IMR-90 (cell line): ENCODE results near the gene TXNDC11. TPM values are rescaled to one million over a fixed set of nuclear protein-coding genes. Genes with fewer than 3 reads are reported as not detected.

Source experiments
- ATAC-seq: fragments of 200-7000 bp; cut with Tn5 transposase; 2 replicates; pipeline ENCODE4 v1.9.1; 2020; ENCODE audit warnings: low read depth, mild to moderate bottlenecking, moderate library complexity
- BruUV-seq: library from RNA; stranded (reverse); fragments of 400-500 nt; replicated peaks from 2 replicates; lab custom pipeline; 2021; lab: Mats Ljungman, UMichigan
- CTCF ChIA-PET: fragments of 300-600 bp; formaldehyde crosslinking; extraction: SDS; loops from one replicate; lab custom pipeline; 2021; ENCODE audit warnings: antibody characterized with exemption; lab: Yijun Ruan, JAX
- POLR2A ChIA-PET: fragments of 300-600 bp; sonication (Branson Sonifier 250); formaldehyde crosslinking; loops from one replicate; lab custom pipeline; 2022; ENCODE audit warnings: antibody characterized with exemption; ENCODE audit not compliant: unreplicated experiment; lab: Charles Lee
- DNase-seq: peaks from one replicate; pipeline ENCODE4 v3.0.0; 2013
- H2AFZ ChIP-seq: replicated peaks from 2 replicates; pipeline ENCODE3; 2013; ENCODE audit warnings: low read length, mild to moderate bottlenecking; ENCODE audit not compliant: poor library complexity
- H2AK5ac ChIP-seq: 2 replicates; pipeline ENCODE4 v1.6.1; 2013; ENCODE audit warnings: low read depth, low read length, inconsistent platforms
- H2AK9ac ChIP-seq: replicated peaks from 2 replicates; pipeline ENCODE3; 2013; ENCODE audit warnings: mild to moderate bottlenecking, low read depth, low read length, moderate library complexity; ENCODE audit not compliant: poor library complexity
- H2BK120ac ChIP-seq: 2 replicates; pipeline ENCODE4 v1.6.1; 2013; ENCODE audit warnings: low read depth, low read length, inconsistent platforms
- H2BK15ac ChIP-seq: 3 replicates; pipeline ENCODE4 v1.6.1; 2013; ENCODE audit warnings: low read depth, low read length, inconsistent platforms
- H2BK20ac ChIP-seq: 2 replicates; pipeline ENCODE4 v1.6.1; 2013; ENCODE audit warnings: low read depth, mild to moderate bottlenecking, inconsistent platforms, low read length, moderate library complexity
- H2BK5ac ChIP-seq: 2 replicates; pipeline ENCODE4 v1.6.1; 2013; ENCODE audit warnings: mild to moderate bottlenecking, low read depth, low read length, inconsistent platforms; ENCODE audit not compliant: poor library complexity, severe bottlenecking
- H3K14ac ChIP-seq: replicated peaks from 2 replicates; pipeline ENCODE4 v1.6.1; 2013; ENCODE audit warnings: low read depth, low read length, inconsistent platforms
- H3K18ac ChIP-seq: 2 replicates; pipeline ENCODE4 v1.6.1; 2013; ENCODE audit warnings: low read depth, low read length, control low read depth
- H3K23ac ChIP-seq: 2 replicates; pipeline ENCODE4 v1.6.1; 2013; ENCODE audit warnings: low read depth, low read length, inconsistent platforms
- H3K27ac ChIP-seq: 2 replicates; pipeline ENCODE4 v1.5.1; 2013; ENCODE audit warnings: mild to moderate bottlenecking, control low read depth, low read length; ENCODE audit not compliant: insufficient read depth
- H3K27me3 ChIP-seq: 2 replicates; pipeline ENCODE4 v1.6.1; 2013; ENCODE audit warnings: low read length; ENCODE audit not compliant: control insufficient read depth, insufficient read depth
- H3K36me3 ChIP-seq: 2 replicates; pipeline ENCODE4 v1.6.1; 2013; ENCODE audit warnings: low read length, mixed read lengths; ENCODE audit not compliant: control insufficient read depth, insufficient read depth
- H3K4ac ChIP-seq: 2 replicates; pipeline ENCODE4 v1.6.1; 2013; ENCODE audit warnings: low read depth, low read length, inconsistent platforms
- H3K4me1 ChIP-seq: 2 replicates; pipeline ENCODE4 v1.6.1; 2013; ENCODE audit warnings: low read length, mixed read lengths; ENCODE audit not compliant: control insufficient read depth, insufficient read depth
- H3K4me2 ChIP-seq: 2 replicates; pipeline ENCODE4 v1.6.1; 2013; ENCODE audit warnings: low read depth, mild to moderate bottlenecking, control low read depth, low read length, moderate library complexity
- H3K4me3 ChIP-seq: 2 replicates; pipeline ENCODE4 v1.5.1; 2013; ENCODE audit warnings: low read depth, mild to moderate bottlenecking, control low read depth, low read length, moderate library complexity; ENCODE audit not compliant: insufficient read depth
- H3K56ac ChIP-seq: 2 replicates; pipeline ENCODE4 v1.6.1; 2013; ENCODE audit warnings: low read length, inconsistent platforms; ENCODE audit not compliant: insufficient read depth; ENCODE audit errors: extremely low read depth
- H3K79me1 ChIP-seq, 2 experiments: 2 replicates each; pipeline ENCODE4 v1.6.1; 2013; ENCODE audit warnings: low read length in 2 of 2, inconsistent platforms in 1 of 2, low read depth in 1 of 2
- H3K9ac ChIP-seq: 2 replicates; pipeline ENCODE4 v1.6.1; 2013; ENCODE audit warnings: low read depth, low read length, control low read depth
- H3K9me1 ChIP-seq: 2 replicates; pipeline ENCODE4 v1.6.1; 2013; ENCODE audit warnings: low read length, inconsistent platforms; ENCODE audit not compliant: insufficient read depth
- H3K9me3 ChIP-seq: 2 replicates; pipeline ENCODE4 v1.6.1; 2013; ENCODE audit warnings: low read length; ENCODE audit not compliant: control insufficient read depth, insufficient read depth
- H4K20me1 ChIP-seq: 2 replicates; pipeline ENCODE4 v1.6.1; 2013; ENCODE audit warnings: low read length, inconsistent platforms; ENCODE audit not compliant: insufficient read depth
- H4K5ac ChIP-seq: 2 replicates; pipeline ENCODE4 v1.6.1; 2013; ENCODE audit warnings: mild to moderate bottlenecking, low read depth, low read length, control low read depth
- H4K8ac ChIP-seq, 2 experiments: 2 replicates each; pipeline ENCODE4 v1.6.1; 2013; ENCODE audit warnings: low read depth in 2 of 2, low read length in 2 of 2, control low read depth in 1 of 2, inconsistent platforms in 1 of 2
- H4K91ac ChIP-seq: 2 replicates; pipeline ENCODE4 v1.6.1; 2013; ENCODE audit warnings: low read depth, low read length, inconsistent platforms; ENCODE audit not compliant: insufficient read depth
- CHD1 ChIP-seq: IDR thresholded peaks from 2 replicates; pipeline ENCODE4 v1.6.1; 2012; ENCODE audit warnings: low read depth, low read length, improper control_type of control experiment
- ELK1 ChIP-seq: fragments of 150-350 bp; IDR thresholded peaks from 2 replicates; pipeline ENCODE4 v1.6.1; 2016; ENCODE audit warnings: low read depth, mild to moderate bottlenecking, low read length, moderate library complexity, borderline replicate concordance
- MAFK ChIP-seq: IDR thresholded peaks from 2 replicates; pipeline ENCODE4 v1.6.1; 2012; ENCODE audit warnings: low read depth, low read length, improper control_type of control experiment
- RAD21 ChIP-seq: IDR thresholded peaks from 2 replicates; pipeline ENCODE4 v1.6.1; 2012; ENCODE audit warnings: low read length, improper control_type of control experiment
- RCOR1 ChIP-seq: IDR thresholded peaks from 2 replicates; pipeline ENCODE4 v1.6.1; 2012; ENCODE audit warnings: mild to moderate bottlenecking, low read length, improper control_type of control experiment; ENCODE audit not compliant: insufficient replicate concordance
- SMC3 ChIP-seq: fragments of 150-350 bp; IDR thresholded peaks from 2 replicates; pipeline ENCODE4 v1.6.1; 2016; ENCODE audit warnings: low read depth, mild to moderate bottlenecking, antibody characterized with exemption, low read length, moderate library complexity
- whole genome bisulfite sequencing, 2 experiments: methylation state at CpG; one replicate each; pipeline versions ENCODE4 v1.1.5 to v1.1.7; 2013; ENCODE audit warnings: missing lambda C conversion rate in 2 of 2; ENCODE audit not compliant: insufficient read length in 1 of 2; ENCODE audit errors: extremely low coverage in 2 of 2; 5-methylcytosine and 5-hydroxymethylcytosine counted together
- dilution Hi-C: fragments of 300-500 bp; cut with HindIII; formaldehyde crosslinking; loops from one replicate; pipeline ENCODE4 v1.14.3; 2018; ENCODE audit warnings: low sequenced_read_pairs; ENCODE audit not compliant: unreplicated experiment
- in situ Hi-C: fragments of 300-500 bp; cut with MboI; formaldehyde crosslinking; loops from 3 replicates; pipeline ENCODE4 v1.14.3; 2019; ENCODE audit warnings: low sequenced_read_pairs, inconsistent platforms, mixed read lengths
- intact Hi-C: fragments of 100-400 bp; cut with micrococcal nuclease; formaldehyde crosslinking; loops from 2 replicates; pipeline ENCODE4 v1.10.0; 2022
- polyA plus RNA-seq, 3 experiments: library from polyadenylated mRNA; depleted of rRNA; stranded (reverse); fragments of >200 nt; gene quantifications; 2 replicates each; pipeline ENCODE4 v1.2.3, GENCODE V29; 2012; ENCODE audit warnings: low replicate concordance in 1 of 3
- total RNA-seq: library from RNA; depleted of rRNA; stranded (reverse); fragments of >200 nt; gene quantifications from 2 replicates; pipeline ENCODE4 v1.2.3, GENCODE V29; 2012

Gene TXNDC11
- total and polyA plus RNA-seq, 2 of the 4 experiments (the other 2 are of a cell fraction) = 25.3 to 42.9 TPM

DNA sequence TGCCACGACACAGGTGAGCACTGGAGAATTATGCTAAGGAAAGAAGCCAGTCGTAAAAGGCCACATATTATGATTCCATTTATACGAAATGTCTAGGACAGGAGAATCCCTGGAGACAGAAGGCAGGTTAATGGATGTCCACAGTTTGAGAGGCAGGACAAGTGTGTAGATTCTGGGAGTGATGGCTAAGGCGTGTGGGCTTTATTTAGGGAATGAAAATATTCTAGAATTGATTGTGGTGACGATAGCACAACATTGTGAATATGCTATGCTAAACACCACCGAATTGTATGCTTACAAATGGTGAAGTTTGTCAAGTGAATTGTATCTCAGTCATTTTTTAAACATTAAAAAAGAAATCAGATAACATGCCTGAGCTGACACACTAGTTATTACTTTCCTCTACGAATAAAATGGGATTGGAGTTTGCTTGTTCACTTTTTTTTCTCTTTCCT is 5.3 kb upstream of the TXNDC11 start:
- Histone ChIP-seq H3K79me1 (peaks cover 3 to 23% of the 10 kb centered on the region in 2 experiments; a peak in 3 of 4 replicates), H2BK20ac (no peak overlapping the region), H4K20me1 (no peaks in the 10 kb centered on the region), H3K27ac (no peak overlapping the region), H4K5ac (no peak overlapping the region), H3K9ac (no peak overlapping the region), H2AFZ (no peak overlapping the region), H4K8ac (no peak overlapping the region), H3K4me3 (no peak overlapping the region), H2AK5ac (no peak overlapping the region), H2BK15ac (no peak overlapping the region), H2BK5ac (no peak overlapping the region), H3K4me1 (peaks cover 3% of the 10 kb centered on the region), H3K18ac (no peak overlapping the region), H3K56ac (no peak overlapping the region), H3K14ac (no peak overlapping the region), H3K9me3 (no peaks in the 10 kb centered on the region), H3K23ac (no peak overlapping the region), H4K91ac (no peak overlapping the region), H3K27me3 (no peaks in the 10 kb centered on the region), H3K4ac (no peak overlapping the region), H3K36me3 (peaks cover 27% of the 10 kb centered on the region), H2BK120ac (no peak overlapping the region), H3K9me1 (peaks cover 4% of the 10 kb centered on the region), H2AK9ac (no peak overlapping the region), H3K4me2 (no peak overlapping the region)
- no TSS peak for BruUV-seq
- no CpG with 5 or more reads among the region's 7 CpGs for WGBS, 2 experiments
- TF ChIP-seq RAD21 (no peak), CHD1 (no peak), MAFK (no peak), SMC3 (no peak), ELK1 (no peak), RCOR1 (no peak)
- ChIA-PET CTCF (no interaction called here), POLR2A (no interaction called here)
- in situ Hi-C loops (no loop called here), dilution Hi-C loops (no loop called here), intact Hi-C loops (no loop called here)
- ATAC-seq = no peak
- DNase-seq = no peak
